Breast epithelium (tissue), 4 donors: ENCODE results near the gene PDPK1. TPM values are rescaled to one million over a fixed set of nuclear protein-coding genes. Genes with fewer than 3 reads are reported as not detected.

ENCODE experiments used
- DNase-seq, 2 donors: peaks; one replicate each; pipeline ENCODE4 v3.0.0-alpha.2; 2019; ENCODE audit warnings: low spot score in 2 of 2
- H3K27ac ChIP-seq, 2 donors: fragments of 200-600 bp; sonication (generic) in 1 of 2; one replicate each; pipeline ENCODE4 v1.5.1; 2016 to 2019; ENCODE audit warnings: mild to moderate bottlenecking in 1 of 2
- H3K27me3 ChIP-seq, 2 donors: fragments of 200-600 bp; sonication (generic) in 1 of 2; one replicate each; pipeline versions ENCODE4 v1.5.1 to v1.6.0; 2017 to 2019; ENCODE audit warnings: control low read depth in 1 of 2, mild to moderate bottlenecking in 1 of 2
- H3K36me3 ChIP-seq: fragments of 200-600 bp; one replicate; pipeline ENCODE4 v1.5.1; 2019
- H3K4me1 ChIP-seq, 2 donors: fragments of 200-600 bp; sonication (generic); one replicate each; pipeline ENCODE4 v1.5.1; 2016 to 2019; ENCODE audit warnings: control low read depth in 1 of 2
- H3K4me3 ChIP-seq, 3 donors: fragments of 200-600 bp; sonication (generic); 1 replicate in 2 of 3; 2 replicates in 1 of 3; pipeline ENCODE4 v1.5.1; 2016 to 2019; ENCODE audit warnings: mild to moderate bottlenecking in 3 of 3, moderate library complexity in 2 of 3
- H3K9me3 ChIP-seq, 2 donors: fragments of 200-600 bp; sonication (generic) in 1 of 2; one replicate each; pipeline ENCODE4 v1.5.1; 2016 to 2019; ENCODE audit warnings: control low read depth in 1 of 2
- CTCF ChIP-seq, 3 donors: fragments of 450-650 bp; IDR thresholded peaks; one replicate each; pipeline ENCODE4 v1.5.1; 2016 to 2017; ENCODE audit warnings: antibody characterized with exemption in 3 of 3, mild to moderate bottlenecking in 3 of 3, moderate library complexity in 3 of 3
- POLR2A ChIP-seq: fragments of 450-650 bp; IDR thresholded peaks from one replicate; pipeline ENCODE4 v1.6.1; 2016; ENCODE audit warnings: antibody characterized with exemption, mild to moderate bottlenecking, moderate library complexity
- POLR2AphosphoS5 ChIP-seq, 3 donors: sonication (generic); formaldehyde crosslinking; IDR thresholded peaks; one replicate each; pipeline ENCODE4 v1.6.1; 2017; ENCODE audit warnings: antibody characterized with exemption in 3 of 3
- intact Hi-C: fragments of 100-400 bp; cut with DNase I; formaldehyde crosslinking; loops from one replicate; pipeline ENCODE4 v1.15.1; 2023; ENCODE audit warnings: low total_unique reads
- total RNA-seq, 3 donors: library from RNA; depleted of rRNA; stranded (reverse); fragments of >200 nt; gene quantifications; one replicate each; pipeline ENCODE4 v1.1.0, GENCODE V29; 2016

Gene PDPK1
- total RNA-seq, 3 donors from 2014 or later, result 28.8 to 32.8 (median 29.4) TPM

- intact Hi-C loops, result no loop called here
- Histone ChIP-seq H3K4me1 (peaks cover 15 to 16% of the 10 kb centered on the region in 2 donors), H3K9me3 (no peaks in the 10 kb centered on the region), H3K27ac (no peak overlapping the region), H3K36me3 (no peaks in the 10 kb centered on the region), H3K4me3 (no peak overlapping the region), H3K27me3 (no peaks in the 10 kb centered on the region)
- DNase-seq, result no peak
- TF ChIP-seq POLR2A (no peak), POLR2AphosphoS5 (IDR thresholded peaks at IDR 0.05) (no peak), CTCF (IDR thresholded peaks at IDR 0.05) (no peak)
These were observed 44.2 kb upstream of the PDPK1 start for GRCh38 chr16:2493605-2494004.

DNA sequence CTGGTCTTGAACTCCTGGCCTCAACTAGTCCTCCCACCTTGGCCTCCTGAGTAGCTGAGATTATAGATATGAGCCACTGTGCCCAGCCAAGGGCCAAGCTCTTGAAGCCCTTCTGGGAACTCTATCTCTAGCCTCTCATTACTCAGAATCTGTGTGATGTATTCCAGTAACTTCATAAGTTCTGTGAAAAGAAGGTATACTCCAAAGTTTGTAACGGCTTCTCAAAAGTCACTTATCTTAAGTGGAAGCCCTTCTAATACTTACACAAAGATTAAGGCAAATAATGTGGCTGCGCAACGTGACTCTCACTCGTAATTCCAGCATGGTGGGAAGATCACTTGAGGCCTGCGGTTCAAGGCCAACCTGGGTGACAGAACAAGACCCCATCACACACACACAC, 43.2 kb upstream of the PDPK1 start:
- peaks cover 16 to 20% of the 10 kb centered on the region in 2 donors for H3K4me1 ChIP-seq
- no peaks in the 10 kb centered on the region for H3K9me3 ChIP-seq
- H3K27ac ChIP-seq, result no peak overlapping the region
- no peak for DNase-seq
- intact Hi-C loops, result no loop called here
- H3K27me3 ChIP-seq, result no peaks in the 10 kb centered on the region
- TF ChIP-seq POLR2AphosphoS5 (IDR thresholded peaks at IDR 0.05), result no peak
- TF ChIP-seq POLR2A, result no peak
- TF ChIP-seq CTCF (IDR thresholded peaks at IDR 0.05), result no peak
- H3K4me3 ChIP-seq, result no peak overlapping the region
- no peaks in the 10 kb centered on the region for H3K36me3 ChIP-seq

DNA sequence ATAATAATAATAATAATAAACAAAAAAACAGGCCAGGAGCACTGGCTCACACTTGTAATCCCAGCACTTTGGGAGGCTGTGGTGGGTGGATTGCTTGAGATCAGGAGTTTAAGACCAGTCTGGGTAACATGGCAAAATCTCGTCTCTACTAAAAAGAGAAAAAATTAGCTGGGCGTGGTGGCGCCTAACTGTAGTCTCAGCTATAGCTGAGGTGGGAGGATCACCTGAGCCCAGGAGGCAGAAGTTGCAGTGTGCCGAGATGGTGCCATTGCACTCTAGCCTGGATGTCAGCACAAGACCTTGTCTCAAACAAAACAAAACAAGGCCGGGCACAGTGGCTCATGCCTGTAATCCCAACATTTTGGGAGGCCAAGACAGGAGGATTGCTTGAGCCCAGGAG, 42.8 kb upstream of the PDPK1 start:
- Histone ChIP-seq H3K27me3 (no peaks in the 10 kb centered on the region), H3K4me3 (no peak overlapping the region), H3K36me3 (no peaks in the 10 kb centered on the region), H3K4me1 (peaks cover 16 to 24% of the 10 kb centered on the region in 2 donors), H3K27ac (no peak overlapping the region), H3K9me3 (no peaks in the 10 kb centered on the region)
- intact Hi-C loops, result no loop called here
- TF ChIP-seq CTCF (IDR thresholded peaks at IDR 0.05) (no peak), POLR2AphosphoS5 (IDR thresholded peaks at IDR 0.05) (no peak), POLR2A (no peak)
- no peak for DNase-seq

DNA sequence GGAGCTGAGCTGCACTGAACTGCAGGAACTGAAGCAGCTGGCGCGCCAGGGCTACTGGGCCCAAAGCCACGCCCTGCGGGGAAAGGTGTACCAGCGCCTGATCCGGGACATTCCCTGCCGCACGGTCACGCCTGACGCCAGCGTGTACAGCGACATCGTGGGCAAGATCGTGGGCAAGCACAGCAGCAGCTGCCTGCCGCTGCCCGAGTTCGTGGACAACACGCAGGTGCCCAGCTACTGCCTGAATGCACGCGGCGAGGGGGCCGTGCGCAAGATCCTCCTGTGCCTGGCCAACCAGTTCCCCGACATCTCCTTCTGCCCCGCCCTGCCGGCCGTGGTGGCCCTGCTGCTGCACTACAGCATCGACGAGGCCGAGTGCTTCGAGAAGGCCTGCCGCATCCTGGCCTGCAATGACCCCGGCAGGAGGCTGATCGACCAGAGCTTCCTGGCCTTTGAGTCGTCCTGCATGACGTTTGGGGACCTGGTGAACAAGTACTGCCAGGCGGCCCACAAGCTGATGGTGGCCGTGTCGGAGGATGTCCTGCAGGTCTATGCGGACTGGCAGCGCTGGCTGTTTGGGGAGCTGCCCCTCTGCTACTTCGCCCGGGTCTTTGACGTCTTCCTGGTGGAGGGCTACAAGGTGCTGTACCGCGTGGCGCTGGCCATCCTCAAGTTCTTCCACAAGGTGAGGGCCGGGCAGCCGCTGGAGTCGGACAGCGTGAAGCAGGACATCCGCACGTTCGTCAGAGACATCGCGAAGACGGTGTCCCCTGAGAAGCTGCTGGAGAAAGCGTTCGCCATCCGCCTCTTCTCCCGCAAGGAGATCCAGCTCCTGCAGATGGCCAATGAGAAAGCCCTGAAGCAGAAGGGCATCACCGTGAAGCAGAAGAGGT, 41.4 kb upstream of the PDPK1 start:
- peaks cover 16 to 24% of the 10 kb centered on the region in 2 donors for H3K4me1 ChIP-seq
- H3K36me3 ChIP-seq, result no peaks in the 10 kb centered on the region
- peak; percentile 74 to 88 for DNase-seq
- H3K9me3 ChIP-seq, result no peaks in the 10 kb centered on the region
- intact Hi-C loops, result no loop called here
- H3K4me3 ChIP-seq, result peak overlapping the region in 2 of 3 donors; percentile 2 to 11
- no peak for TF ChIP-seq CTCF (IDR thresholded peaks at IDR 0.05)
- peak in 2 of 3 donors; percentile 30 to 33 for TF ChIP-seq POLR2AphosphoS5 (IDR thresholded peaks at IDR 0.05)
- peak overlapping the region; percentile 52 to 70 for H3K27ac ChIP-seq
- no peaks in the 10 kb centered on the region for H3K27me3 ChIP-seq

GRCh38 chr16:2497116-2497630, 40.6 kb upstream of the PDPK1 start:
- no peak for DNase-seq
- peak in 2 of 3 donors; percentile 16 to 18 for TF ChIP-seq POLR2AphosphoS5 (IDR thresholded peaks at IDR 0.05)
- no peak for TF ChIP-seq CTCF (IDR thresholded peaks at IDR 0.05)
- H3K9me3 ChIP-seq, result no peaks in the 10 kb centered on the region
- peak overlapping the region; percentile 52 to 70 for H3K27ac ChIP-seq
- H3K4me1 ChIP-seq, result peaks cover 16 to 24% of the 10 kb centered on the region in 2 donors
- intact Hi-C loops, result no loop called here
- no peaks in the 10 kb centered on the region for H3K27me3 ChIP-seq
- peak overlapping the region in 2 of 3 donors; percentile 17 to 27 for H3K4me3 ChIP-seq
- no peaks in the 10 kb centered on the region for H3K36me3 ChIP-seq
